NCI-H128 (cell line): ENCODE measurements around the gene CEP19.

ENCODE experiments used
- DNase-seq: peaks from one replicate; lab custom pipeline; 2025; ENCODE audit not compliant: unreplicated experiment; lab: John Stamatoyannopoulos, UW

The CEP19 gene

DNA sequence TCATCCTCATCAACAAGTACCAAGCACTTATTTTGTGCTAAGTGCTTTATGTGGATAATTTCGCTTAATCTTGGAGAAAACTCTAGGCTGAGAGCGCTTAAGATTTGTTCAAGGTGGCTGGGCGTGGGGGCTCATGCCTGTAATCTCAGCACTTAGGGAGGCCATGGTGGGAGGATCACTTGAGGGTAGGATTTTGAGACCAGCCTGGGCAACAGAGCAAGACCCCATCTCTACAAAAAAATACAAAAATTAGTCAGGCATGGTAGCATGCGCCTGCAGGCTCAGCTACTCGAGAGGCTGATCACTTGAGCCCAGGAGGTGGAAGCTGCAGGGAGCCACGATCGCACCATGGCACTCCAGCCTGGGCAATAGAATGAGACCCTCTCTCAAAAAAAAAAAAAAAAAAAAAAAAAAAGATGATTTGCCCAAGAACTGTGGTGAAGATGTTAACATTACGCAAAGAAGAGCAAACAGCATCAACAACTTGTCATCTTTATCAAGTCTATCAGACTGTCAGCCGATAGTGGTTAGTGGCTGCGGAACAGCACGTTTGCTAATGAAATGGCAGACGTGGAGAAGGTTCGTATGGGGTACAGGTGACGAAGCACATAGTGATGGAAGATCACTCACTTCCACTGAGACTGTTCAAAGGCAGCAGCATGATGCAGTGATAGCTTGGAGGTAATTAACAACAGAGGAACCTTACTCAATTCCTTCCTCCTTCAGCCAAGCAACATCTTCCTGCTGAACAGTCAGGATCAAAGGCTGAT is 44.8 kb downstream of the CEP19 start:
- no peak for DNase-seq

DNA sequence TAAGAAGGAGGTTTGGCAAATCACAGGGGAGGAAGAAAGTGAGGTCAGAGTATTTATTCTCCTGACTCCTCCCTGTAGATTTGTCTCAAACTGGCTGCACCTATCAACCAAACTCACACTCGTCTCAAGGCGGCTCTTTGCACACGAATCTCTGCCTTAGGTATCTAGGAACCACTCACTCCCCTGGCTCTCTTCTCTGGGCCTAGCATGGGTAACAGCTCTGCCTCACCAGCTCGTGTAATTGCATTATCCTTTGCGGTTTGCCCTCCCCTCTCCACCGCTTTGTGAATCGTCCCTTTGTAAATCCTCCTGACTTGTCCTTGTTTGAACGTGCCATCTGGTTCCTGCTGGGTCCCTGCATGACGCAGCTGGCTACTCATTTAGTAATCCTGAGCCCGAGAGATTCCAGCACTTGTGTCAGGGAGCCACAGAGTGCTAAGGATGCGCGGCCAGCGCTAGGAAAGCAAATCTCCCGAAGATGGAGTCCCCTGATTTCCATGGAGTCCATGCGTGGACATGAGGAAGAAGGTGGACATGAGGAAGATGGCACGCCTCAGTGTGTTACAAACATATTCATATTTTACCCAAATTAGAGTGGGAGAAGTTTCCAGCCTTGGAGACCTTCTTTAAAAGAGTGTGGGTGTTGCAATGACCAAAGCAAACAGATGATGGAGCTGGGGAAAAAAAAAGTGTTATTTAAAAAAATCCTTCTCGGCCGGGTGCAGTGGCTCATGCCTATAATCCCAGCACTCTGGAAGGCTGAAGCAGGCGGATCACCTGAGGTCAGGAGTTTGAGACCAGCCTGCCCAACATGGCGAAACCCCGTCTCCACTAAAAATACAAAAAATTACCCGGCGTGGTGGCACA is 45.8 kb downstream of the CEP19 start:
- DNase-seq: peak; percentile 8

DNA sequence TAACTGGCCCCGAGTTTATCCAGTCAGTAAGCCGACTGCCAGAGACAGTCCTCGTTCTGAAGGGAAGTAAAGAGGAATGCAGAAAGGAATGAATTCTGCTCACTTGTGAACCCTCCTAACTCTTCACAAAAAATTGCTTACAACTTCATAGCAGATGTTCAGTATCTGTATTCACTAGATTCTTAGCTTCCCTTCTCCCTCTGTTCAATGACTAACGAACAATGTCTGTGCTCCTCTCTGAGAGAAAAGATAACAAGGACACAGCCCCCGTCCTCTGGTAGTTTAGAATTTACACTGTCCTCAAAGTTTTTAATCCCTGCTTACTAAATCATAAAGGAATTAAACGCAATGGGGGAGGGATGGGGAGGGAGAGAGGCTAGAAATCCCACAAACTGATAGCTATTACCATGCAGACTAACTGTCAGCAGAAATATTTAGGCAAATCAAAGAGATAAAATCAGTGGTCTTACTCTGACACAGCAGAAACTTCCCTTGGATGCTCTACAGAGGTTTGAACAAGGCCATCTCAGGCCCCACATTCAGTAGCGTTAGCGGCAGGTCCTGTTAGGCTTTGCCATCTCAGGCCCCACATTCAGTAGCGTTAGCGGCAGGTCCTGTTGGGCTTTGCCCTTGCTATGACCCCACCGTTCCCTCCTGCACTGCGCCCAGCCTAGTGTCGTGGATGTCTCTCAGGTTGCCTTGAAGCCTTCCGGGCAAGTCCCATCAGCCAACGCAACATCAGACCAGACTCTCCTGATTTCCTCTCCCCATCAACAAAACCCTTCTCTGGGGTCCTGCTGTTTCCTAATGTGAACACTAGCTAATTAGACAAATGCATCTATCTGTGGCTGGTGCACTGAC is 49.1 kb downstream of the CEP19 start:
- no peak for DNase-seq

DNA sequence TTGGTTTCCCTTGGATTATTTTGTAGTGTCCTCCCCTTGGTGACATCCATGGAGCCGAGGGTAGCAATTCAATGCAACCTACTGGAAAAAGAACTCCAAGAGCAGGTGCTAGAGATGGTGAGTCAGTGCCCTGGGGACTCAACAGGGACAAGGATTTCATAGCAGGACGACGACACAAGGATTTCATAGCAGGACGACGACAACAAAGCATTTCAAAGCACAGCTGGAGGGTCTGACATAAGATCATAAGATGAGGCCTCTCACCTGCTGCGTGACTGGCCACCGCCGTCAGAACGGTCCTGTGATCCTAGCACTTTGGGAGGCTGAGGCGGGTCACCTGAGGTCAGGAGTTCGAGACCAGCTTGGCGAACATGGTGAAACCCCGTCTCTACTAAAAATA is 50.0 kb downstream of the CEP19 start:
- no peak for DNase-seq

DNA sequence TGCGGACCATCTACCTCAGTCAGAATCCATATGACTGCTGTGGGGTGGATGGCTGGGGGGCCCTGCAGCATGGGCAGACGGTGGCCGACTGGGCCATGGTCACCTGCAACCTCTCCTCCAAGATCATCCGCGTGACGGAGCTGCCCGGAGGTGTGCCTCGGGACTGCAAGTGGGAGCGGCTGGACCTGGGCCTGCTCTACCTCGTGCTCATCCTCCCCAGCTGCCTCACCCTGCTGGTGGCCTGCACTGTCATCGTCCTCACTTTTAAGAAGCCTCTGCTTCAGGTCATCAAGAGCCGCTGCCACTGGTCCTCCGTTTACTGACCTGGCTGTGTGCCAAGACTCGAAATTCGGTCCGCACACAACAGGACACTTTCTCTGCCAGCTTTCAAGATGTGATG is 50.6 kb downstream of the CEP19 start:
- DNase-seq: no peak

DNA sequence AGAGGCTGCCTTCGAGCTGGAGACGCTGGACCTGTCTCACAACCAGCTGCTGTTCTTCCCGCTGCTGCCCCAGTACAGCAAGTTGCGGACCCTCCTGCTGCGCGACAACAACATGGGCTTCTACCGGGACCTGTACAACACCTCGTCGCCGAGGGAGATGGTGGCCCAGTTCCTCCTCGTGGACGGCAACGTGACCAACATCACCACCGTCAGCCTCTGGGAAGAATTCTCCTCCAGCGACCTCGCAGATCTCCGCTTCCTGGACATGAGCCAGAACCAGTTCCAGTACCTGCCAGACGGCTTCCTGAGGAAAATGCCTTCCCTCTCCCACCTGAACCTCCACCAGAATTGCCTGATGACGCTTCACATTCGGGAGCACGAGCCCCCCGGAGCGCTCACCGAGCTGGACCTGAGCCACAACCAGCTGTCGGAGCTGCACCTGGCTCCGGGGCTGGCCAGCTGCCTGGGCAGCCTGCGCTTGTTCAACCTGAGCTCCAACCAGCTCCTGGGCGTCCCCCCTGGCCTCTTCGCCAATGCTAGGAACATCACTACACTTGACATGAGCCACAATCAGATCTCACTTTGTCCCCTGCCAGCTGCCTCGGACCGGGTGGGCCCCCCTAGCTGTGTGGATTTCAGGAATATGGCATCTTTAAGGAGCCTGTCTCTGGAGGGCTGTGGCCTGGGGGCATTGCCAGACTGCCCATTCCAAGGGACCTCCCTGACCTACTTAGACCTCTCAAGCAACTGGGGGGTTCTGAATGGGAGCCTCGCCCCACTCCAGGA is 51.5 kb downstream of the CEP19 start:
- no peak for DNase-seq

DNA sequence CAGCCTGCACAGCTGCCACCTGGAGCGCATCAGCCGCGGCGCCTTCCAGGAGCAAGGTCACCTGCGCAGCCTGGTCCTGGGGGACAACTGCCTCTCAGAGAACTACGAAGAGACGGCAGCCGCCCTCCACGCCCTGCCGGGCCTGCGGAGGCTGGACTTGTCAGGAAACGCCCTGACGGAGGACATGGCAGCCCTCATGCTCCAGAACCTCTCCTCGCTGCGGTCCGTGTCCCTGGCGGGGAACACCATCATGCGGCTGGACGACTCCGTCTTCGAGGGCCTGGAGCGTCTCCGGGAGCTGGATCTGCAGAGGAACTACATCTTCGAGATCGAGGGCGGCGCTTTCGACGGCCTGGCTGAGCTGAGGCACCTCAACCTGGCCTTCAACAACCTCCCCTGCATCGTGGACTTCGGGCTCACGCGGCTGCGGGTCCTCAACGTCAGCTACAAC is 52.1 kb downstream of the CEP19 start:
- no peak for DNase-seq
